Stimulated activated CD4-positive, alpha-beta T cell treated with anti-CD3 and anti-CD28 coated beads, TNF-alpha, amount 100 ng/mL, for 48 hours (primary cell): ENCODE results near the gene IGF2BP3.

Experiments
- DNase-seq, 3 donors: peaks; one replicate each; pipeline ENCODE4 v3.0.0-alpha.2; 2020; ENCODE audit warnings: low read depth in 3 of 3

Gene IGF2BP3

GRCh38 chr7:23264916-23265458 is 205.3 kb downstream of the IGF2BP3 start:
- DNase-seq, result no peak

GRCh38 chr7:23261843-23262452 is 208.3 kb downstream of the IGF2BP3 start:
- peak; percentile 30 to 47 (median 31) for DNase-seq

GRCh38 chr7:23260371-23260770 is 209.9 kb downstream of the IGF2BP3 start:
- no peak for DNase-seq
